NCI-H2196 treated with DMSO at 0.1 percent for 48 hours (cell line): Measurements from ENCODE around the gene ADPRH.

Experiments used
- DNase-seq: peaks from one replicate; lab custom pipeline; 2025; ENCODE audit not compliant: unreplicated experiment; lab: John Stamatoyannopoulos, UW

The ADPRH gene

GRCh38 chr3:119628816-119629445 lies 49.6 kb downstream of the ADPRH start:
- DNase-seq: no peak

- no peak for DNase-seq
Measured at GRCh38 chr3:119630128-119630879, 51.0 kb downstream of the ADPRH start.

GRCh38 chr3:119630880-119631329 lies 51.6 kb downstream of the ADPRH start:
- no peak for DNase-seq

GRCh38 chr3:119631516-119631915 lies 52.2 kb downstream of the ADPRH start:
- DNase-seq: no peak

DNA sequence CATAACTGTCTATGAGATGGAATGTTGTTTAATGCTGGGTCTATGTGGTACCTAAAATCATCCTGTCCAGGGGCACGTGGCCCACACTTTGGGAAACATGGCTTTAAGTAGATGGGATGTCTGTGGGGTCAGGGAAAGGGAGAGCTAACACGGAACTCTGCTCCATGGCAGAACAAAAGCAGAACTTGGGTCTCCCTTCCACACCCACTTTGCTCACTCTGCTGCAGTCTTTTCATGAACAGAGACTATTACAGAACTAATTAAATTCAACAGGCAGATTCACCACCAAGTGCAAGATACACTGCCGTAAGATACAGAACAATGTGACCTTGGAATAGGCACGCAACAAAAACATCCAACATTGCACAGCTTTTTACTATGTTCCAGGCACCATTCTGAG lies 52.9 kb downstream of the ADPRH start:
- DNase-seq: no peak

- DNase-seq: no peak
Measured at GRCh38 chr3:119632829-119633228, 53.5 kb downstream of the ADPRH start.

GRCh38 chr3:119635719-119636118 lies 56.4 kb downstream of the ADPRH start:
- no peak for DNase-seq

DNA sequence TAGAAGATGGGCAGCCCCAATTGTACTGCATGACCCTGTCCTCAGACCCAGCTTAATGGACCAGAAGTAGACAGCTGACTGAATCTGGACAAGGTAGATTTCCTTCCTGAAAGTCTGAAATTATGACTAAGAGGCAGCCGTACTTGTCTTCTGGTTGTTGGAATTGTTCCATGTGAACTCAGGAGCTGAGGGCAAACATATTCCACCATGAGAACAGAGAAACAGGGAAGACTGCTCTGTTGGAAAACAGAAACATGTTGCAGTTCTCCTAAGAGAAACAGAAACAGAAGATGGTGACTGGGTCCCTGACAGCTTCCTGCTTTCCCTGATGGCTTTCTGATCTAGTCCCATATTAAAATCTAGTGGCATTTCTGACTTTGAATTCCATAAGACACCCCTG lies 57.0 kb downstream of the ADPRH start:
- DNase-seq: no peak

DNA sequence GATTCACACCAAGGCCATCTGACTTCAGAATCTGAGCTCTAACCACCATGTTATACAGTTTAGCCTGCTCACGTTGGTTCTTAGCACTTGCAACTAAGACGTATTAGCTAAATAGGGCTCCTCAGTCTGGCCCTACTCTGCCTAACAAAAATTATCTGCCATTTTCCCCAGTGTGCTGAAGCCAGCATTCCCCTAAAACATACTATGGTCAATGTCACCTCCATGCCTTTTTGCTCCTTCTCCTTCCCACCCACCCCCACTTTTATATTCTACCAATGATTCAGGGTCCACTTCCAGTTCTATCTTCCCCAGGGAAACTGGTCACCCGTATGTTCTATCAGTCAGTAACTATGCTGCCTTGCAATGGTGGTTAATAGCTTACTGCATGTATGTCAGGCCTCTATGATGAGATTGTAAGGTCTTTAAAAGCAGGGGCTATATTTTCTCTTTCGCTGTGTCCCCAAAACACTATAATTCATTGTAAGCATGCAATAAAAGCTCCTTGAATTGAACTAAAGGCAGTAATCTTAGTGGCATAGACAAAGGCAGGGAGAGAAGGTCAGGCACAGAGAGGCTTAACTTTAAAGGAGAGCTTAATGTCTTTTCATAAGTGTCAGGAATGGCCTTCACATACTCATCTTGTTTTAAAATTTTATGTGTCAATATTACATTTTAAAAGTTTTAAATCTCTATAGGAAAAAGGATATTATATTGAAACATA lies 57.8 kb downstream of the ADPRH start:
- no peak for DNase-seq

DNA sequence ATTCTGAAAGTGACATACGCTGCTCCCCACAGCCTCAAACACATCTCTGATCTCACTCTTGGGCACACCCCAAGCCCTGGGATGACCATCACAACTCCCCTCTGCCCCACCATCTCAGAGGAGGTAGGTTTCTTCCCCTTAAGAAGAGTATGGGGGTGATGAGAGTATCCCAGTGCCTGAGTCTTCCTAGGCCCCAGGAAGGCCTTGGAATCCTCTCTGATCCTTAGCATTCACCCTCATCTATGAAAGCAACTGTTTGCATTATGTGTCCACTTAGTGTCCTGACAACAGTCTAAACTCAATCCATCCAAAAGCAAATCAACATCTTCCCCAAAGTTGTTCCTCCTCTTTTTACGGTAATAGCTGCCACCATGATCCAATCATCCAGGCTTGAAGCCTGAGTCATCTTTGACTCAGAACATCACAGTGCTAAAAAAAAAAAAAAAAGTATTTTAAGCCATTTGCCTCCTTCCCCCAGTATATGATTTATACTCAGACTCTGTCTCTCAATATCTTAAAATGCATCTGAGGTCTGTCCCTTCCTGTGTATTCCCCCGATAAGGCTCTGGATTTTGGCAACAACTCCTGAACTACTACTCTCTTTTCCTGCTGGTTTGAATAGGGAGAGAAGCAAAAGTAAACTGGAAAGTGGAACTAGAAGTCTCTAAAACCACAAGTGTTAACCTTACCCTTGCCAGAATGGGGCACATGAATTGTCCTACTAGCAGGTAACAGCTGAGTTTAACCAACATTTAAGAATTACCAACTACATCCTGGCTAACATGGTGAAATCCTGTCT lies 58.6 kb downstream of the ADPRH start:
- no peak for DNase-seq
